Renal cortex interstitium (tissue), 15 donors: Measurements from ENCODE around the gene COL28A1. TPM values are rescaled to one million over a fixed set of nuclear protein-coding genes. Genes with fewer than 3 reads are reported as not detected.

ENCODE experiments used
- DNase-seq, 11 donors: peaks; one replicate each; pipeline ENCODE4 v3.0.0-alpha.2; 2013; ENCODE audit warnings: low read depth in 9 of 11, low spot score in 4 of 11; ENCODE audit errors: extremely low read depth in 1 of 11
- long read RNA-seq, 16 experiments: transcript quantifications; one replicate each; lab custom pipeline, GENCODE V29; 2026
- polyA plus RNA-seq, 3 donors: library from polyadenylated mRNA; unstranded; fragments of 120-200 nt; gene quantifications; one replicate each; pipeline ENCODE4 v1.2.1, GENCODE V29; 2013; ENCODE audit not compliant: insufficient read length in 3 of 3

The COL28A1 gene
- polyA plus RNA-seq: 10 to 100 TPM in 1 of 3 donors, 1 to 10 TPM in 2; 9.6 to 13.0 (median 9.7) TPM
- long read RNA-seq, donor 1: 0 reads
- long read RNA-seq, donor 2: 0 reads
- long read RNA-seq, donor 3: 0 reads
- long read RNA-seq, donor 4: 0 reads
- long read RNA-seq, donor 5: 0 reads
- long read RNA-seq, donor 6: 0 reads
- long read RNA-seq, donor 7: 0 reads
- long read RNA-seq, donor 8: 0 reads
- long read RNA-seq, donor 9: 0 reads
- long read RNA-seq, donor 10: 0 reads
- long read RNA-seq, donor 11: 0 reads
- long read RNA-seq, donor 12: 0 reads
- long read RNA-seq, donor 13: 0 reads
- long read RNA-seq, donor 14: 0 reads
- long read RNA-seq, donor 15: 0 reads
- long read RNA-seq, donor 16: 0 reads

GRCh38 chr7:7535691-7536090, at the start of gene COL28A1:
TSS of gene COL28A1 (minus strand) at chr7:7535873. CDS start at chr7:7532875, 2,998 bp downstream.
- DNase-seq: no peak

DNA sequence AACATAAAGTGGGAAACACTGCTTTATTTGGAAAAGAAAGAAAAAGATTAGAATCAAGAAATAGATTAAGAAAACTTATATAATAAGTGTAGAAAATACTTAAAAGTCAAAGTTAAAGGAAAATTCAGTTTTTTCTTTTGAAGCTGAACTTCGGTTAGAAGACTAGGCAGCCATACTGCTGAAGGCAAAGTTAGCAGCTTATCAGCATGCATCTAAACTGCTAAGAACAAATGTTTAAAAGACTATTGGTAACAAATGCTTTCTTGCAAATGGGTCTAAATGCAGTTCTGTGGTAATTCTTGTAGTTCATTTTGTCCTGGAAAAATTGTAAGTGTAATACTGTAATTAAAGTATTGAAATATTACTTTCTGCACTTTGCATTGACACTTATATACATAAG, 49.0 kb upstream of the COL28A1 start:
- DNase-seq: no peak

DNA sequence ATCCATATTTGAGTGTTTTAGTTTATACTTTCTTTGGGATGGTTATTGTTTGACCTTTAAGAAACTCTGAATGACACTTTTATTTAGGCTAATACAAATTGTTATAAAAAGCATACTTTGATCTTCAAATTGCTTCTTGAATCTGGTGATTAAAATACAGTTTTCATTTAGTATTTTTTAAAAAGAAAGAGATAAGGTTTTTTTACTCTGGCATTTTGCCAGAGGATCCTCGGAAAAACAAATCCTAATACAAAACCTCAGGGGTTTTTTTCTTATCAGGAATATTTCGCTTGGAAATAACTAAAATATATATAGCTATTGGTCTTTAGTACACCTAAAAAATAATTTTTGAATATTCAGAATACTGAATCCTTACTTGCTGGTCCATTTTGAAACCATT, 48.1 kb upstream of the COL28A1 start:
- no peak for DNase-seq

- DNase-seq: no peak
Observed at GRCh38 chr7:7582596-7582995, 46.9 kb upstream of the COL28A1 start.

DNA sequence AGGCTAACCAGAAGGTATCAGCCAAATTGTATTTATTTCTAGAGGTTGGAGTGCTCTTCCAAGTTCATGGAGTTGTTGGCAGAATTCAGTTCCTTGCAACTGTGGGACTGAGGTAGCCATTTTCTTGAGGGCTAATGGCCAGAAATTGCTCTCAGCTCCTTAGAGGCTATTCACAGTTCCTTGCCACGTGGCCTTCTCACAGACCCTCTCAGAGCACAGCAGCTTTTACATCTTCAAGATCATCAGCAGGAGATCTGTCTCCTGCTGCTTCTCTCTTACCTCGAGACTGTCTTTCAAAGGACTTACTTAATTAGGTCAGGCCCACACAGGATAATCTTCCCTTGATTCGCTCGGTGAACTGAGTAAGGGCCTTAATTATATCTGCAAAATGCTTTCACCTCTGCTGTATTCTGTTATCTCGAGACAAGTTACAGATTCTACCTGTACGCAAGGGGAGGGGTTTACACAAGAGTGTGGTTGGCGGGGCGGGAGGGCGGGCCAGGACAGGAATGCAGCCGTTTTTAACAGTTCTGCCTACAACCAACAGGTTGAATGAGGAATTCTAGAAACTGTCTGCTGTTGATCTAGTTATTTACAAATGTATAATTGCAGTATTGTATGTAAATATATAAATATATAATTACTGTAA, 46.0 kb upstream of the COL28A1 start:
- no peak for DNase-seq

DNA sequence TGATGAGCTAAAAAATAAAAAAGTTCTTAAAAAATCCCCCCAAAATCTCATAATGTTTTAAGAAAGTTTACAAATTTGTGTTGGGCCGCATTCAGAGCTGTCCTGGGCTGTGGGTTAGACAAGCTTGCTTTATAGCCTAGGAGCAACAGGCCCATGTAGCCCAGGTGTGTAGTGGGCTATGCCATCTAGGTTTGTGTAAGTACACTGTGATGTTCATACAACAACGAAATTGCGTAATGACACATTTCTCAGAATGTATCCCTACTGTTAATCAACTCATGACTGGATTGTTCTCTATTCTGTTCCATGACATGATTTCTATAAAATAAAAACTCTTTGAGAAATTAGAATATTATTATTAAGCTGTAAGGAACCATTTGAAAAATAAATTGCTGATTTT, 44.0 kb upstream of the COL28A1 start:
- DNase-seq: no peak

DNA sequence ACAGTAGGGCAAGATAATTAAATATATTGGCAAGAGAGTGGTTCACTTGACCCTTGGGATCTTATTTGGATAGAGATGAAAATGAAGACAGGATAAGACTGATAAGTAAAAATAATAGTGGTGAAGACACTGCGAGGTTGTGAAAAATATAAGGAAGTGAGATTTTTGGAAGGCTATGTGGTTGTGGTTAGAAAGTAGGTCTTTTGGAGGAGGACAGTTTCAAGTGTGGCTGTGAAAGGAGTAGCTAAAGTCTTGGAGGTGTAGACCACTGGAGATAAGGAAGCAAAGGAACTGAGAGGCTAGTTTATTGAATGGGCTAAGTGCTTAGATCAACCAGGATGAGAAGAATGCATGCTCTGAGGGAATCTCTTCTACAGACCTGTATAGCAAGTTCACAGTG, 42.2 kb upstream of the COL28A1 start:
- no peak for DNase-seq

DNA sequence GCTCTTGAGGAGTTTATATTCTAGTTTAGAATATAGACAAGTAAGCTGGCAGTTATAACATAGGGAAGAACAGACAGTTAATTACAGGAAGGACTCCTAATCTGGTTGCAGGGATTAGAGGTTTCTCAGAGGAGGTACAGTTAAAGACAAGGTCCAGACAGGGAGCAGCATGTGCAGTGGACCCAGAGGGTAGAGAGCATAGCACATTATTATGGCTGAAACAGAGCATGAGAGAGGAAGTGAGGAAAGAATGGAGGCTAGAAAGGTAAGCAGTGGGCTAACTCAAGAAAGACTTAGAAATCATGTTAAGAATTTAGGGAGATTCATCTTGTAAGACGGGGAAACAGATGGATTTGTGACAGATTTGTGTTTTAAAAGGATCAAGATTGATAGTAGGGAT, 40.7 kb upstream of the COL28A1 start:
- no peak for DNase-seq

DNA sequence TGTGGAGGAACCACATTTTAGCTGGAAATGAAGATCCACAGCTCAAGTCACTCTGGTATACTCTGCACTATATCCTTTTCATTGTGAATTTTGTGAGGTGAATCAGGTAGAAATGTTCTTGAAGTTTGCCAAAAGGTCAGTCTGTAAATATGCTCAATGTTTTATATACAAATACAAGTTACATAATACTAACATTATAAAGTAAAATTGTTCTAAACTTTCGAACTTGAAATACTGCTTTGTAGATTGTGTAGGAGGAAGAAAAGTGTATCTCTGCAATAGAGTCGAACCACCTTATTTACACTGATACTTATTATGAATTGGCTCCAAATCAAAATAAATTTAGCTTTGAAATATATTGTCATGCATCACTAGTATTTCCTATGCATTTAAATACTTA, 38.0 kb upstream of the COL28A1 start:
- no peak for DNase-seq

DNA sequence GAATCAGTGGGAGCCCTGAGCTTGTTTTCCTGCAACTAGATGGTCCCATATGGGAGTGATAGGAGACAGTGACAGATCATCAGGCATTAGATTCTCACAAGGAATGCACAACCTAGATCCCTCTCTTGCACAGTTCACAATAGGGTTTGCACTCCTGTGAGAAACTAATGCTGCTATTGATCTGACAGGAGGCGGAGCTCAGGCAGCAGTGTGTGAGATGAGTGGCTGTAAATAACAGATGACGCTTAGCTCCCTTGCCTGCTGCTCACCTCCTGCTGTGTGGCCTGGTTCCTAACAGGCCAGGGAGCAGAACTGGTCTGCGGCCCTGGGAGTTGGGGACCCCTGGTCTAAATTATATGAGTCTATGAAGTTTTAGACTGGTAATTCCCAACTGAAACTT, 34.9 kb upstream of the COL28A1 start:
- DNase-seq: no peak

DNA sequence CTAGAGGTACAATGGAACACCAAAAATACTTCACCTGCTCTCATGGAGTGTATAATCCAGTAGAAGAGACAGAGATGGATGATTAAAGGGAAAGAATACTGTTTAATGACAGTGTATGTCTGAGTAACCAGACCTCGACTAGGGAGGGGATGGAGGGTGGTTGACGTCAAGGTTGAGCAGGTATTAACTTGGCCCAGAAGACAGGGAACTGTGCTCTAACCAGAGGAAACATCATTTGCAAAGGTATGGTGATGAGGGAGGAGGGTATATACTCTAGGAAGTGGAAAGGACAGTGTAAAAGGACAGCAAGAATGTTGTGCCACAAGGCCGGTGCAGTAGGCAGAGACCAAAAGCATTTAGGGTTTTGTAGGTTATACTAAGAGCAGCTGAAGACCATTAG, 33.9 kb upstream of the COL28A1 start:
- no peak for DNase-seq

GRCh38 chr7:7569081-7569527, 33.4 kb upstream of the COL28A1 start:
- no peak for DNase-seq

GRCh38 chr7:7568553-7568952, 32.9 kb upstream of the COL28A1 start:
- no peak for DNase-seq

DNA sequence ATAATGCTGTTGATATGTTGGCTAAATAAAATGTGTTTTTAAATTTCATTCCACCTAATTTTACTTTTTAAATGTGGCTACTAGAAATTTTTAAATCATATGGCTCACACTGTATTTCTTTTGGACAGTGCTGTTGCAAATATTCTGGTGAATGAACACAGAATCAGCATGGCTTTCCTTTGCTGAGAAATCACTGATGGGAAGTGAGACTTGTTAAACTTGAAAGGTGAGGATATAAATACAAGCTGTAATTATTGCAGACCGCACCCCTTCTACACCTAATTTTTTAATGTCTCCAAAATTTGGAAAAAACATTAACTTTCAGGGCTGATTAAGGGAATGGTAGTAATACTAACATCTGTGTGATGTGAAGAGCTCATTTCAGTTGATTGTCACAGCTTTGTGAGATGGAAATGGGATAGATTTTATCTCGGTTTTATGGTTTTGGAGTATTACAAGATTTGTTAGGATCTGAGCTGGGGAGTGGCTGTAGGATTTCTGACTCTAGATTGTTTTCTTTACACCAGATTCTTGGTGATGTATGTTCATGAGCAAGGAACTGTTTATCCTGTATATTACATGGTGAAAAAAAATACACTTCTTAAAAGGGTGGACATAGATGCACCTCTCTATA, 32.3 kb upstream of the COL28A1 start:
- DNase-seq: peak in 1 of 11 donors; percentile 11

- peak; percentile 63 to 82 (median 74) for DNase-seq
Observed at GRCh38 chr7:7566651-7567611, 31.3 kb upstream of the COL28A1 start, which contains the start of gene MIOS. TSS of gene MIOS (plus strand) at chr7:7566884. CDS start at chr7:7572476, 5,592 bp downstream.

DNA sequence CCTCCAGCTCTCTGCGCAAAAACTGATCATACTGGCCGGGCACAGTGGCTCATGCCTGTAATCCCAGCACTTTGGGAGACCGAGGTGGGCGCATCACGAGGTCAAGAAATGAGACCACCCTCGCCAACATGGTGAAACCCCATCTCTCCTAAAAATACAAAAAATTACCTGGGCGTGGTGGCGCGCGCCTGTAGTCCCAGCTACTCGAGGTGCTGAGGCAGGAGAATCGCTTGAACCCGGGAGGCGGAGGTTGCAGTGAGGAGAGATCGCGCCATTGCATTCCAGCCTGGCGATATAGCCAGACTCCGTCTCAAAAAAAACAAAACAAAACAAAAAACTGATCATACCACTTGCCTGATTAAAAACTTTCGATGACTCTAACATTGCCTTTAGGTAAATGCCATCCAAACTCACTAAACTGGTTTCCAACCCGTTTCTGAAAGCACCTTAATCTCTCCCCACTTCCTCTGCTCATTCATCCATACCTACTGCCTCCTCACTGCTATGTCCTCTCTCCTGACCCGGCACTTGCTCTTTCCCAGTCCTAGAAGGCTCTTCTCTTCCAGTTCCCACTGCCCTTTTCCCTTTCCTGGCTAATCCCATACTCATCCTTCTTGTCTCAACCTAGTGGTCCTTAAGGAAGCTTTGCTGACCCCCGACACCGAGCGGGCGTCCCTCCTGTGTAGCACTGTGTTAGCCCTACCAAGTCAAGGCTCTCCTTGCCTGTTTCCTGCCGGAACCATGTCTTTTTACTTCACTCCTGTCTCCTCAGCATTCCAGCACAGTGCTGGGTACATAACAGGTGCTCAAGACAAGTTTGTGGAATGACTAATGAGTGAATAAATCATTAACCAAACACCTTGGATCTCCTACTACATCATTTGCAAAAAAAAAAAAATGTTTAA, 30.3 kb upstream of the COL28A1 start:
- DNase-seq: peak in 7 of 11 donors; percentile 20 to 58 (median 42)

GRCh38 chr7:7565018-7565680, 29.5 kb upstream of the COL28A1 start:
- DNase-seq: no peak
